Activated CD8-positive, alpha-beta memory T cell treated with anti-CD3 and anti-CD28 coated beads, Interleukin-2, amount 50 U/mL, for 1 hour (primary cell): ENCODE data around the gene NUMA1.

Source experiments
- DNase-seq: peaks from one replicate; pipeline ENCODE4 v3.0.0-alpha.2; 2020; ENCODE audit errors: extremely low read depth

NUMA1 gene

DNA sequence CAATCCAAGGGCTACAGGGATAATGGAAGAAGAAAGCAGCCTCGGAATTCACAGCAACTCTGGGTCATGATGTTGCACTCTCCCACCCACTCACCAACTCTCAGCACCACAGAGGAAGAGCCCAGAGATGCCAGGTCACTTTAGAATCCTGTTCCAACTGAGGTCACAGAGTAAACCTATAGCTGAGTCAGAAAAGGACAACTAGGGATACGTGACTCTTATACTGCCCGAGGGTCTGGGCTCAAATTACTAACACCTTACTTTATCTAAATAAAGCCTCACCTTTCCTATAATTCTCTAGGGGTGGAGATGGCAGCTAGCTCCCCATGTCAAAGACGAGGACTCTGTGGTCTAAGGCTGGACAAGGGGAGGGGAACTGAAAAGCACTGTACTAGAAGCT is 57.0 kb downstream of the NUMA1 start:
- no peak for DNase-seq

GRCh38 chr11:72018171-72018570 is 62.2 kb downstream of the NUMA1 start:
- DNase-seq: no peak

GRCh38 chr11:72015511-72016061 is 64.8 kb downstream of the NUMA1 start:
- no peak for DNase-seq

- no peak for DNase-seq
Observed at GRCh38 chr11:72014761-72015320, 65.5 kb downstream of the NUMA1 start.

GRCh38 chr11:72013765-72014711 is 66.3 kb downstream of the NUMA1 start:
- no peak for DNase-seq

DNA sequence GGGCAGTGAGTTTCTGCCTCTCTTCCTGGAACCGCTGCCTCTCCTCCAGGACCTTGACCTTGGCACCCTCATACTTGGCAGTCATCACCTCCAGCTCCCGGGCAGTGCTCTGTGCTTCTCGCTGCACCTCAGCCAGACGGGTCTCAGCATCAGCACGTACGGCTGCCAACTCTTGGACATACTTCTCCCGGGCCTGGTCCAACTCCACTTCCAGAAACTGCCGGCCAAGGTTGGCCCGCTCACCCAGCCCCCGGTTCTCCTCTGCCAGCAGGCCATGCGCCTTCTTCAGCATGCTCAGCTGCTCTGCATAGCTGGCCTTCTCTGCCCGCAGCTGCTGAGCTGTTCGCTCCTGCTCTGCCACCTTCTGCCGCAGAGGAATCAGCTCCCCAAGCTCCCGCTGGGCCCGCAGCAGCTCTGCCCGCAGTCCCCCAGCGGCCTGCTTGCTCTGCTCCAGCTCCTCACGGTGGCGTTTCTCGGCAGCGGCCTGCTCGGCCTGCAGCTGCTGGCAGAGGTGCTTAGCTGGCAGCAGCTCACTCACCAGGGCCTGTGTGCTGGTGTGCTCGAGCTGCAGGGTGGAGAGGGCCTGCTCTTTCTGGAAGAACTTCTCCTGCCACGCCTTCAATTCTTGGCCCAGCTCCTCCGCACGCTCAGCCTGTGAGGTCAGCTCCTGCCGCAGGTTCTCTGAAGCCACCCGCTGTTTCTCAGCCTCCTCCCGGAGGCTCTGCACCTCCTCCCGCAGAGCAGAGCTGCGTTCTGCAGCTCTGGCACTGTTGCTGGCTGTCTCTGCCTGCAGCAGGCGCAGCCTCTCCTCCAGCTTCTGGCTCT is 67.2 kb downstream of the NUMA1 start:
- no peak for DNase-seq

- DNase-seq: no peak
Observed at GRCh38 chr11:72012091-72012630, 68.2 kb downstream of the NUMA1 start.

DNA sequence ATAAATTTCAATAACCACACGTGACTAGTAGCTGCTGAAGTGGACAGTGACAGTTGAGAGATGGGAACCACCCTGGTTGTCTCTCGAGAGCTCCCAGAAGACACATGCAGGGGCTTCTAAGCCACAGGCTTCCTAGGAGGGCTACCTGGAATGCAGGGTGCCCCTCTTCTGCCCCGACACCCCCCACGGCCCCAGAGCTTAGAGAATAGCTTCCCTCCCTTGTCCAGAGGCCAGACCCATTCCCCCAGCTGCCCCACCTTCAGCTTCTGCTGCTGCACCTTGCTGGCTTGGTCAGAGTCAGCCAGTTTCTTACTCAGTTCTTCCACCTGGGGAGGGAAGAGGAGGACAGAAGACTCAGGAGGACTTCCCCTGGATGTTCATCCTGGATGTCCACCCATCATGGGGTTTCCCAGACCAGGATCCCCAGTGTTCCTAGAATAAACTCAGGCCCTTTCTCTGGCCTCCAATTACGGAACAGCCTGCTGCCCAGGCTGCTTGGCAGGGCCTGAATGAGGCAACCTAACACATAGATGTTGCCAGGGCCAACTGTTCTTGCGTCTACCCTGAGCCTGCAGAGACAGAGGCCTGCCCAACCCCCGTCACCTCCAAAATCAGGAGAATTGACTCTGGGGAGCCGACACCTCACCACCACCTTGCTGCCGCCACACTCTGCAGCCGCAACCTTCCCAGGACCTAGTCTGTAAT is 69.7 kb downstream of the NUMA1 start:
- DNase-seq: no peak

DNA sequence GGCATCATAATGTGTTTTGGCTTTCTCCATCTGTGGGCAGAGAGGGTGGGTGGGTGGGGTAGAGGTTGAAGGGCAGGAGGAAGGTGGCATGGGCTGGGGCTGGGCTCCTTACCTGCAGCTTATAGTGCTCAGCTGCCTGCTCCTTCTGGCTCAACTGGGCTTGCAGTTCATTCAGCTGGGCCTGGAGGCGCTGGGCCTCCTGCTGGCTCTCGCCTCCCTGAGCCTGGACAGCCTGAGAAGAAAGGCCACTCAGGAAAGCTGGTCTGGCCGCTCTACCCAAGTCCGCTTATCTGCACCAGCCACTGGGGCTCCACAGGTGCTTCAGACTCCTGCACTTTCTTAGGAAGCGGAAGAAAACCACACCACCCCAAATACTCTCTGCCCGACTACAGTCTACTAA is 71.2 kb downstream of the NUMA1 start:
- no peak for DNase-seq

DNA sequence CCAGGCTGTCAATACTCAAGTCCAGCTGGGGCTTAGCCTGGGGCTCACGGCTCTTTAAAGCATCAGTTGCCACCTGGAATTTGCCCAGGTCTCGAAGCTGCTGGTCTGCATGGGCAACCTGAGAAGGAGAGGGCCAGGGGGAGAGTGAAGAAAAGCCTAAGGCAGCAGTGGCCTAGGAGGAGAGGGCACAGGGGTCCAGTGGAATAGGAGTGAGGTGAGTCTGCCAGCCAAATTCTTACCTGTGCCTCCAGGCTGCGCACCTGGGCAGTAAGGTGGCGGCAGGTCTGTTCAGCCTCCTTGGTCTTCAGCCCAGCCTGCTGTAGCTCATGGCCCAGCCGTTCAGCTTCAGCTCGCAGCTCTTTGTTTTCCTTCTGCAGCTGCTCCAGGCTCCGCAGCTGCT is 71.6 kb downstream of the NUMA1 start:
- DNase-seq: no peak

DNA sequence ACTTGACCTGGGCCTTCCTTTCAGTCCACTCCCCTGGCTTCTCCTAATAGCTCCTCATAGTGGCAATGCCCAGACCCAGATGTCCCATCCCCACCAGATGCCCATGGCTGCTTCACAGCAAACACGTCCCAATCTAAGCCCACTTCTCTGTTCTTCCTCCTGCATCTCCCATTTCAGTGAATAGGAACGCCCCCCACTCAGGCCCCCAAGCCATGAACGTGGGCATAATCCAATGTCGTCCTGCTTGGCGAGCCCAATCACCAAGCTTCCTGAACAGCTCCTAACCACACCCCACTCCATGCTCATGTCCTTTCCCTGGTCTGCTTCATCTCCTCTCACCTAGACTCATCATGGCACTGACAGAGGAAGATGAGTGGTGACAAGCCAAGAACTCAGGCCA is 72.8 kb downstream of the NUMA1 start:
- DNase-seq: no peak

DNA sequence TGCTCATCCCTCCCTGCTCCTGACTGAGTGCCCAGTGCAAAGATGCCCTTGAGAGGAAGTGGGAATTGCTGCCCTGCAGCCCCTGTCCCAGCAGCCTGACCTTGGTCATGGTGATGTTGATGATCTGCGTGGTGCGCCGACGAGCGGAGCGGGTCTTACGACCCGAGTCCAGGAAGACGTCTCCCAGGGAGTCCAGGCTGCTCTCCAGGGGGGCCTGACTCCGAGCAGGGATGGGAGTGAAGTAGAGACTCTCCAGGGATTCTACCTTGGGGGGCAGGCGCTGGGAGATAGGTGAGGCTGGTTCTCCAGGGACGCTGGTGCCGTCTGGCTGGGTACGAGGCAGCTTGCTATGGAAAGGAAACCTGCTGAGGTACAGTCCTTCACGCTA is 73.3 kb downstream of the NUMA1 start:
- DNase-seq: no peak

GRCh38 chr11:72006309-72007088 is 73.8 kb downstream of the NUMA1 start:
- no peak for DNase-seq

DNA sequence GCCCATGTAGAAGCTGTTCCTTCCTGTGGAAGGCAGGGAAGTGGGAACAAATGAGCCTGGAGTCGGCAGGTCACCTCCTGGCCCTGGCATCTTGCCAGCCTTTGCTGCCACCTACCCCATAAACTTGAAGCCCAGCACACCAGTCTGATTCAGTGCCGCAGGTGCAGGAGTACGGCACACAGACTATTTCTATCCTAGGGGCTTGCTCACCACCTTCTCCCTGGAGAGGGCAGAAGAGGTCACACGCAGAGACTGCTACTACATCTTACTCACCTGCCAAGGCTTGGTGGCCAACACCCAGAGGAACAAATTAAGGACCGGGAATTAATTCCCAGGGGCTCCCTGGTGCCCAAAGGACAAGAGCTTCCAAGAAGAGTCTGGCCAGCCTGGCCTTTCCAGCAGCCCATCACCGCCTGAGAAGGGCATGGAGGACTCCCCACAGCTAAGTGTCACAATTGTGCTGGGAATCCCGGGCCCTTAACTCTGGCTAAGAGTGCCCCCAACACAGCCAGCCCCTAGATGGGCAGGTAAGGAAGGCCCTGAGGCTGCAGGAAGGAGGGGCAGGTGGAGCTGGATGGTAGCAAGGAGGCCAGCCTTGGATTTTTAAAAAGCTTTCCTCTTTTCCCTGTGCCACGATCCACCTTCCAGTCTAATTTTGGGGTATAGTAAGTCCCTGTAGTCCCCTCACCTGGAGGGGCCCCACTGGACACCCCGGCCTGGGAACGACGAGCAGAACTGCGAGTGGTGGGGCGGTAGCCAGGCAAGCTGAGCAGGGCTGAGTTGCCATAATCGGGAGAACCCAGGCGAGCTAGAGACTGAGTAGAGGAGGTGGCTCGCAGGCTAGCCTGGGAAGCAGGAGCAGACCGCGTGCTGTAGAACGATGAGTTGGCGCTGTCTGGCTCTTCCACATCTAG is 74.7 kb downstream of the NUMA1 start:
- no peak for DNase-seq

GRCh38 chr11:72004515-72005346 is 75.6 kb downstream of the NUMA1 start:
- DNase-seq: no peak

DNA sequence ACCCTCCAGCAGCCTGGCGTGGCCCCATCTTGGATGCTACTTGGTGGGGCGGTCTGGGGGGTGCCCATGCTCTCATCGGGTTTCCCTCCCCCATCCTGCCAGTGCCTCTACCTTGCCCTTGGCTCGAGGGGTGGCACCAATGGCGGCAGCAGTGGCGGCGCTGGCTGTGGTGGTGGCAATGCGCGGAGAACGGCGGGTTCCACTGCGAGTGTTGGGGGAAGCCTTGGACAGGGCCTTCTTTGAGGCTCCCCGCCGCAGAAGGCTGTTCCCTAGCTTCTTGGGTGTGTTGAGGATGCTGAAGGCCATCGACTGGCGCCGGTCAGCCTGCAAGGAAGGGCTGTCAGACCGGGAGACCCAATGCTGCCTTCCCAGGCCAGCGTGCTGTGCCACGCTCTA is 76.6 kb downstream of the NUMA1 start:
- DNase-seq: no peak

GRCh38 chr11:72002841-72003775 is 77.2 kb downstream of the NUMA1 start:
- no peak for DNase-seq
